Measurements from ENCODE around the gene GALNTL6. TPM values are rescaled to one million over a fixed set of nuclear protein-coding genes. Genes with fewer than 3 reads are reported as not detected.

Gene GALNTL6
- total RNA-seq, result not detected in 2 replicates

DNA sequence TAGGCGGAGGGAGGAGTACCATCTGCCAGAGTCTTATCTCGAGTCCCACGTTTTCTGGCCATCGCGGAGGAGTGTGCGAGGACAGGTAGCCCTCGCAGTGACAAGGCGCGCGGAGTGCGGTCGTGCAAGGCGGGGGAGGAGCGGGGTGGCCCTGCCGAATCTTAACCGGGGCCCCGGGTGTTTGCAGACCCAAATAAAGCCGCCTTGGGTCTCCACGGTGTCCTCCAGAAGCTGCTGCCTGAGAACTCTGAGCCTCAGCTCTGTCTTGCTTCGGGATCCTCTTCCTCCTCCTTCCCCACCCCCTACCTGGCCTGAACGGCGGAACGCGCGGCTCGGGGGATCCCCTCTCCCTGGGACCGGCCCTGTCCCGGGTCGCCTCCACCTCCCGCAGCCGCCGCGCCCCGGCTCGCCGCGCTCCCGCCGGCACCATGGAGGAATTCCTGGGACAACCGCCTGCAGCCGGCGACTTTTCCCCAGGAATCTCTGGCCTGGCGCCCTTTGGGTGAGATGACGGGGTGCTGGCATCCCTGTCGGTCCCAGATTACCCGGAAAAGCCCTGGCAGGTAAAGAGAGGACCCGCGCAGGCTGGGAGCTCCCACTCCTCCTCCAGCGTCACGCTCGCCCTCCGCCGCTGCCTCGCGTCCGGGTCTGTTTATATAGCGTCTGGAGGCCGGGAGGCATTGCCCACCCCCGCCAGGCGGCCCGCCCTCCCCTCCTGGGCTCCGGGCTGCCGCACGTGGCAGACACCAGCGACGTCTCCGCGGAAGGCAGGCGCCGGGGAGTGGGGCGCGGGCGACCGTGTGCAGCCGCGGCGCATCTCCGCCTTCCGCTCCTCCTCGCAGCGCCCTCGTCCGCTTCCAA lies at the start of gene GALNTL6:
Gene GALNTL6 (plus strand): TSS at position 740 of the 861 bp plus-strand sequence.

Measured in articular chondrocyte of knee joint (primary cell).